GM23338 (cell line): ENCODE data around the gene CNPY1. TPM values are rescaled to one million over a fixed set of nuclear protein-coding genes. Genes with fewer than 3 reads are reported as not detected.

Source experiments
- ATAC-seq: fragments of 200-7000 bp; cut with Tn5 transposase; 3 replicates; pipeline ENCODE4 v1.9.1; 2020
- DNase-seq: peaks from one replicate; pipeline ENCODE4 v3.0.0-alpha.2; 2015; ENCODE audit warnings: low spot score
- H2AFZ ChIP-seq: fragments of 200-600 bp; sonication (generic); 2 replicates; pipeline ENCODE4 v1.8.0; 2016; ENCODE audit warnings: antibody characterized with exemption, mild to moderate bottlenecking, moderate library complexity
- H3F3A ChIP-seq: fragments of 200-600 bp; sonication (generic); replicated peaks from 2 replicates; pipeline ENCODE4 v1.8.0; 2017; ENCODE audit warnings: antibody characterized with exemption, mixed run types, low read depth
- H3K27ac ChIP-seq: fragments of 200-600 bp; sonication (generic); 2 replicates; pipeline ENCODE4 v1.6.1; 2016; ENCODE audit warnings: low read depth
- H3K27me3 ChIP-seq: fragments of 200-600 bp; sonication (generic); 2 replicates; pipeline ENCODE4 v1.8.0; 2016; ENCODE audit warnings: mild to moderate bottlenecking, mixed run types, moderate library complexity; ENCODE audit not compliant: insufficient read depth
- H3K36me3 ChIP-seq: fragments of 200-600 bp; sonication (generic); 2 replicates; pipeline ENCODE4 v1.8.0; 2016; ENCODE audit warnings: mild to moderate bottlenecking; ENCODE audit not compliant: insufficient read depth
- H3K4me1 ChIP-seq: fragments of 200-600 bp; sonication (generic); 2 replicates; pipeline ENCODE4 v1.8.0; 2016; ENCODE audit warnings: mild to moderate bottlenecking, moderate library complexity; ENCODE audit not compliant: insufficient read depth
- H3K4me2 ChIP-seq: fragments of 200-600 bp; sonication (generic); 2 replicates; pipeline ENCODE4 v1.7.1; 2017; ENCODE audit warnings: mixed run types
- H3K4me3 ChIP-seq: fragments of 200-600 bp; sonication (generic); 2 replicates; pipeline ENCODE4 v1.6.1; 2016; ENCODE audit warnings: mixed run types
- H3K79me2 ChIP-seq: fragments of 200-600 bp; sonication (generic); replicated peaks from 2 replicates; pipeline ENCODE4 v1.8.0; 2017; ENCODE audit warnings: mild to moderate bottlenecking; ENCODE audit not compliant: insufficient read depth
- H3K9me2 ChIP-seq: fragments of 200-600 bp; sonication (generic); 2 replicates; pipeline ENCODE4 v1.8.0; 2017; ENCODE audit not compliant: insufficient read depth
- H4K20me1 ChIP-seq: fragments of 200-600 bp; sonication (generic); replicated peaks from 2 replicates; pipeline ENCODE4 v1.8.0; 2017; ENCODE audit warnings: mild to moderate bottlenecking; ENCODE audit not compliant: insufficient read depth
- H3K27ac Mint-ChIP-seq: 2 replicates; pipeline ENCODE4 v1.8.0; 2020; ENCODE audit warnings: inconsistent platforms, mild to moderate bottlenecking, moderate library complexity, mixed read lengths
- H3K27me3 Mint-ChIP-seq: 3 replicates; pipeline ENCODE4 v1.8.0; 2022; ENCODE audit warnings: low read depth, mild to moderate bottlenecking, moderate library complexity, mixed read lengths, inconsistent platforms; ENCODE audit not compliant: insufficient read depth, poor library complexity
- H3K36me3 Mint-ChIP-seq: 3 replicates; pipeline ENCODE4 v1.8.0; 2021; ENCODE audit warnings: low read depth, mild to moderate bottlenecking, inconsistent platforms, moderate library complexity, mixed read lengths
- H3K4me1 Mint-ChIP-seq: 3 replicates; pipeline ENCODE4 v1.8.0; 2020; ENCODE audit warnings: mild to moderate bottlenecking, inconsistent platforms, mixed read lengths
- H3K4me3 Mint-ChIP-seq: 3 replicates; pipeline ENCODE4 v1.8.0; 2021; ENCODE audit warnings: moderate library complexity, mild to moderate bottlenecking, inconsistent platforms, mixed read lengths
- H3K9me3 Mint-ChIP-seq: 3 replicates; pipeline ENCODE4 v1.8.0; 2020; ENCODE audit warnings: moderate library complexity, mild to moderate bottlenecking, inconsistent platforms, mixed read lengths
- CREB1 ChIP-seq: fragments of 250-450 bp; sonication (Bioruptor Pico); IDR thresholded peaks from 2 replicates; pipeline ENCODE4 v1.5.0; 2020; ENCODE audit warnings: low read depth, mild to moderate bottlenecking, moderate library complexity
- CTCF ChIP-seq, 2 experiments: fragments of 200-600 bp in 1 of 2; sonication (generic) in 1 of 2; conservative IDR thresholded peaks; 2 replicates each; pipeline versions ENCODE4 v1.5.1 to v1.6.1; 2016 to 2017; ENCODE audit warnings: antibody characterized with exemption in 2 of 2, low read depth in 2 of 2, mild to moderate bottlenecking in 2 of 2, moderate library complexity in 1 of 2
- EZH2 ChIP-seq: fragments of 200-600 bp; sonication (generic); IDR thresholded peaks from one replicate; pipeline ENCODE4 v1.8.0; 2017; ENCODE audit warnings: antibody characterized with exemption, mild to moderate bottlenecking, low read depth; ENCODE audit not compliant: unreplicated experiment
- EZH2phosphoT487 ChIP-seq: fragments of 200-600 bp; sonication (generic); IDR thresholded peaks from one replicate; pipeline ENCODE4 v1.8.1; 2018; ENCODE audit warnings: antibody characterized with exemption; ENCODE audit not compliant: unreplicated experiment
- JUNB ChIP-seq: IDR thresholded peaks from one replicate; pipeline ENCODE4 v1.6.1; 2016; ENCODE audit warnings: antibody characterized with exemption; ENCODE audit not compliant: unreplicated experiment
- NANOG ChIP-seq: IDR thresholded peaks from 2 replicates; pipeline ENCODE4 v1.6.1; 2016; ENCODE audit warnings: antibody characterized with exemption, borderline replicate concordance
- POLR2AphosphoS5 ChIP-seq: IDR thresholded peaks from 2 replicates; pipeline ENCODE4 v1.6.1; 2016; ENCODE audit warnings: antibody characterized with exemption, low read depth
- REST ChIP-seq: IDR thresholded peaks from one replicate; pipeline ENCODE4 v1.6.1; 2018; ENCODE audit warnings: antibody characterized with exemption; ENCODE audit not compliant: unreplicated experiment
- STAT1 ChIP-seq: IDR thresholded peaks from one replicate; pipeline ENCODE4 v1.6.1; 2016; ENCODE audit warnings: antibody characterized with exemption; ENCODE audit not compliant: unreplicated experiment
- ZNF114 ChIP-seq: fragments of 250-450 bp; sonication (Bioruptor Pico); IDR thresholded peaks from 2 replicates; pipeline ENCODE4 v1.5.0; 2020; ENCODE audit warnings: mild to moderate bottlenecking, moderate library complexity
- ZNF331 ChIP-seq: fragments of 250-450 bp; sonication (Bioruptor Pico); IDR thresholded peaks from 2 replicates; pipeline ENCODE4 v1.5.0; 2020; ENCODE audit warnings: low read depth, mild to moderate bottlenecking, moderate library complexity
- polyA plus RNA-seq: library from polyadenylated mRNA; unstranded; fragments of >200 nt; fragmentation: Nextera tagmentation; extraction: Ambion mirVana; gene quantifications from 2 replicates; pipeline ENCODE4 v1.2.1, GENCODE V29; 2016
- total RNA-seq: library from RNA; depleted of rRNA; stranded (reverse); fragments of >200 nt; shearing (Covaris generic); gene quantifications from 2 replicates; pipeline ENCODE4 v1.2.3, GENCODE V29; 2014
- TF ChIP-seq, protein P1 (sequence below): IDR thresholded peaks from 2 replicates; pipeline ENCODE4 v1.6.1; 2016; ENCODE audit warnings: antibody characterized with exemption
- TF ChIP-seq, protein P2 (sequence below): fragments of 250-450 bp; sonication (Bioruptor Pico); IDR thresholded peaks from 2 replicates; pipeline ENCODE4 v1.5.0; 2020; ENCODE audit warnings: mild to moderate bottlenecking, moderate library complexity

The CNPY1 gene
- total and polyA plus RNA-seq, 2 experiments from 2014 or later = not detected

DNA sequence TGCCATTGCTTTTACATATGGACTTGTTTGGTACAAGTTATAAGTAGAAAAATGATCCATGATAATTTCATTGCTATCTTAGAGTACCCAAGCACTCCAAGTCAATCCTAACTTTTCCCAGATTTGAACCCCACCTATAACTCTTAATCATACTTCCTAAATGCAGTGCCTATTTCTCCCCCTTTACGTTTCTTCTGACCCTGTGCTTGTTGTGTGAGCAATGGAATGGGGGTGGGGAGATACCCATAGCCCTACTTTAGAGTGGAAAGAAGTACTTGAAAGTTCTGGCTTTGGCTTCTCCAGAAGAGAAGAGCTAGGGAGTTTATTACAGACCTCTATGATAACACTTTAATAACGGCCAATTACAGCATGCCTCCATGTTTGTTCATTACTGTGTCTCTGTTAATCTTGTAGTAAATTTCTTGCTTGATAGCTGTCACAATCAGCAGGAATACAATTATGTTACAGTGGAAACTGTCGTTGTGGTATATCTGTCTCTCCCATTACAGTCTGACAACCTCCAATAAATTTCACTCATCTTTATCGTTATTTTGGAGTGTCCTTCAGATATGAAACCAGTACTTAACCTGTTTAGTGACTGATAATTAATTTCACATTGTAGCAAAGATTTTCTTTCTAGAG, 34.0 kb downstream of the CNPY1 start:
- H3K36me3 ChIP-seq = no peaks in the 10 kb centered on the region
- peaks cover 37% of the 10 kb centered on the region for H3K4me1 ChIP-seq
- peaks cover 9% of the 10 kb centered on the region; the same call in 1 of the 2 replicates for H3F3A ChIP-seq
- ATAC-seq (no peak), DNase-seq (no peak)
- H2AFZ ChIP-seq = no peak overlapping the region
- no peak for TF ChIP-seq STAT1
- TF ChIP-seq, protein P1, sequence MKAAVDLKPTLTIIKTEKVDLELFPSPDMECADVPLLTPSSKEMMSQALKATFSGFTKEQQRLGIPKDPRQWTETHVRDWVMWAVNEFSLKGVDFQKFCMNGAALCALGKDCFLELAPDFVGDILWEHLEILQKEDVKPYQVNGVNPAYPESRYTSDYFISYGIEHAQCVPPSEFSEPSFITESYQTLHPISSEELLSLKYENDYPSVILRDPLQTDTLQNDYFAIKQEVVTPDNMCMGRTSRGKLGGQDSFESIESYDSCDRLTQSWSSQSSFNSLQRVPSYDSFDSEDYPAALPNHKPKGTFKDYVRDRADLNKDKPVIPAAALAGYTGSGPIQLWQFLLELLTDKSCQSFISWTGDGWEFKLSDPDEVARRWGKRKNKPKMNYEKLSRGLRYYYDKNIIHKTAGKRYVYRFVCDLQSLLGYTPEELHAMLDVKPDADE = no peak
- no peak for TF ChIP-seq JUNB
- no peak for TF ChIP-seq EZH2phosphoT487
- TF ChIP-seq POLR2AphosphoS5 = no peak
- TF ChIP-seq CREB1 (CRISPR knock-in tag) = no peak
- no peak for TF ChIP-seq ZNF114 (CRISPR knock-in tag)
- no peak for TF ChIP-seq REST
- TF ChIP-seq, protein P2, sequence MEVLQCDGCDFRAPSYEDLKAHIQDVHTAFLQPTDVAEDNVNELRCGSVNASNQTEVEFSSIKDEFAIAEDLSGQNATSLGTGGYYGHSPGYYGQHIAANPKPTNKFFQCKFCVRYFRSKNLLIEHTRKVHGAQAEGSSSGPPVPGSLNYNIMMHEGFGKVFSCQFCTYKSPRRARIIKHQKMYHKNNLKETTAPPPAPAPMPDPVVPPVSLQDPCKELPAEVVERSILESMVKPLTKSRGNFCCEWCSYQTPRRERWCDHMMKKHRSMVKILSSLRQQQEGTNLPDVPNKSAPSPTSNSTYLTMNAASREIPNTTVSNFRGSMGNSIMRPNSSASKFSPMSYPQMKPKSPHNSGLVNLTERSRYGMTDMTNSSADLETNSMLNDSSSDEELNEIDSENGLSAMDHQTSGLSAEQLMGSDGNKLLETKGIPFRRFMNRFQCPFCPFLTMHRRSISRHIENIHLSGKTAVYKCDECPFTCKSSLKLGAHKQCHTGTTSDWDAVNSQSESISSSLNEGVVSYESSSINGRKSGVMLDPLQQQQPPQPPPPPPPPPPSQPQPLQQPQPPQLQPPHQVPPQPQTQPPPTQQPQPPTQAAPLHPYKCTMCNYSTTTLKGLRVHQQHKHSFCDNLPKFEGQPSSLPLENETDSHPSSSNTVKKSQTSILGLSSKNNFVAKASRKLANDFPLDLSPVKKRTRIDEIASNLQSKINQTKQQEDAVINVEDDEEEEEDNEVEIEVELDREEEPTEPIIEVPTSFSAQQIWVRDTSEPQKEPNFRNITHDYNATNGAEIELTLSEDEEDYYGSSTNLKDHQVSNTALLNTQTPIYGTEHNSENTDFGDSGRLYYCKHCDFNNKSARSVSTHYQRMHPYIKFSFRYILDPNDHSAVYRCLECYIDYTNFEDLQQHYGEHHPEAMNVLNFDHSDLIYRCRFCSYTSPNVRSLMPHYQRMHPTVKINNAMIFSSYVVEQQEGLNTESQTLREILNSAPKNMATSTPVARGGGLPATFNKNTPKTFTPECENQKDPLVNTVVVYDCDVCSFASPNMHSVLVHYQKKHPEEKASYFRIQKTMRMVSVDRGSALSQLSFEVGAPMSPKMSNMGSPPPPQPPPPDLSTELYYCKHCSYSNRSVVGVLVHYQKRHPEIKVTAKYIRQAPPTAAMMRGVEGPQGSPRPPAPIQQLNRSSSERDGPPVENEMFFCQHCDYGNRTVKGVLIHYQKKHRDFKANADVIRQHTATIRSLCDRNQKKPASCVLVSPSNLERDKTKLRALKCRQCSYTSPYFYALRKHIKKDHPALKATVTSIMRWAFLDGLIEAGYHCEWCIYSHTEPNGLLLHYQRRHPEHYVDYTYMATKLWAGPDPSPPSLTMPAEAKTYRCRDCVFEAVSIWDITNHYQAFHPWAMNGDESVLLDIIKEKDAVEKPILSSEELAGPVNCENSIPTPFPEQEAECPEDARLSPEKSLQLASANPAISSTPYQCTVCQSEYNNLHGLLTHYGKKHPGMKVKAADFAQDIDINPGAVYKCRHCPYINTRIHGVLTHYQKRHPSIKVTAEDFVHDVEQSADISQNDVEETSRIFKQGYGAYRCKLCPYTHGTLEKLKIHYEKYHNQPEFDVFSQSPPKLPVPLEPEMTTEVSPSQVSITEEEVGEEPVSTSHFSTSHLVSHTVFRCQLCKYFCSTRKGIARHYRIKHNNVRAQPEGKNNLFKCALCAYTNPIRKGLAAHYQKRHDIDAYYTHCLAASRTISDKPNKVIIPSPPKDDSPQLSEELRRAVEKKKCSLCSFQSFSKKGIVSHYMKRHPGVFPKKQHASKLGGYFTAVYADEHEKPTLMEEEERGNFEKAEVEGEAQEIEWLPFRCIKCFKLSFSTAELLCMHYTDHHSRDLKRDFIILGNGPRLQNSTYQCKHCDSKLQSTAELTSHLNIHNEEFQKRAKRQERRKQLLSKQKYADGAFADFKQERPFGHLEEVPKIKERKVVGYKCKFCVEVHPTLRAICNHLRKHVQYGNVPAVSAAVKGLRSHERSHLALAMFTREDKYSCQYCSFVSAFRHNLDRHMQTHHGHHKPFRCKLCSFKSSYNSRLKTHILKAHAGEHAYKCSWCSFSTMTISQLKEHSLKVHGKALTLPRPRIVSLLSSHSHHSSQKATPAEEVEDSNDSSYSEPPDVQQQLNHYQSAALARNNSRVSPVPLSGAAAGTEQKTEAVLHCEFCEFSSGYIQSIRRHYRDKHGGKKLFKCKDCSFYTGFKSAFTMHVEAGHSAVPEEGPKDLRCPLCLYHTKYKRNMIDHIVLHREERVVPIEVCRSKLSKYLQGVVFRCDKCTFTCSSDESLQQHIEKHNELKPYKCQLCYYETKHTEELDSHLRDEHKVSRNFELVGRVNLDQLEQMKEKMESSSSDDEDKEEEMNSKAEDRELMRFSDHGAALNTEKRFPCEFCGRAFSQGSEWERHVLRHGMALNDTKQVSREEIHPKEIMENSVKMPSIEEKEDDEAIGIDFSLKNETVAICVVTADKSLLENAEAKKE = no peak
- no peak for TF ChIP-seq CTCF (conservative IDR thresholded peaks at IDR 0.05; ENCODE audit: low read depth in 2 of 2)
- TF ChIP-seq EZH2 = no peak
- TF ChIP-seq ZNF331 (CRISPR knock-in tag) = no peak
- TF ChIP-seq NANOG = no peak
- H3K4me3 ChIP-seq = no peak overlapping the region
- H3K27me3 Mint-ChIP-seq = peaks cover 88% of the 10 kb centered on the region
- peaks cover 37% of the 10 kb centered on the region for H3K4me1 Mint-ChIP-seq
- H3K36me3 Mint-ChIP-seq = no peaks in the 10 kb centered on the region
- no peak overlapping the region for H3K27ac Mint-ChIP-seq
- peaks cover 15% of the 10 kb centered on the region; the same call in 1 of the 2 replicates for H4K20me1 ChIP-seq
- no peaks in the 10 kb centered on the region for H3K79me2 ChIP-seq
- no peaks in the 10 kb centered on the region for H3K9me2 ChIP-seq
- no peak overlapping the region for H3K27ac ChIP-seq
- H3K4me2 ChIP-seq = no peak overlapping the region
- no peaks in the 10 kb centered on the region for H3K9me3 Mint-ChIP-seq
- peaks cover 95% of the 10 kb centered on the region for H3K27me3 ChIP-seq
- no peak overlapping the region for H3K4me3 Mint-ChIP-seq
